ENCODE measurements around the gene TRIM7.

The TRIM7 gene

DNA sequence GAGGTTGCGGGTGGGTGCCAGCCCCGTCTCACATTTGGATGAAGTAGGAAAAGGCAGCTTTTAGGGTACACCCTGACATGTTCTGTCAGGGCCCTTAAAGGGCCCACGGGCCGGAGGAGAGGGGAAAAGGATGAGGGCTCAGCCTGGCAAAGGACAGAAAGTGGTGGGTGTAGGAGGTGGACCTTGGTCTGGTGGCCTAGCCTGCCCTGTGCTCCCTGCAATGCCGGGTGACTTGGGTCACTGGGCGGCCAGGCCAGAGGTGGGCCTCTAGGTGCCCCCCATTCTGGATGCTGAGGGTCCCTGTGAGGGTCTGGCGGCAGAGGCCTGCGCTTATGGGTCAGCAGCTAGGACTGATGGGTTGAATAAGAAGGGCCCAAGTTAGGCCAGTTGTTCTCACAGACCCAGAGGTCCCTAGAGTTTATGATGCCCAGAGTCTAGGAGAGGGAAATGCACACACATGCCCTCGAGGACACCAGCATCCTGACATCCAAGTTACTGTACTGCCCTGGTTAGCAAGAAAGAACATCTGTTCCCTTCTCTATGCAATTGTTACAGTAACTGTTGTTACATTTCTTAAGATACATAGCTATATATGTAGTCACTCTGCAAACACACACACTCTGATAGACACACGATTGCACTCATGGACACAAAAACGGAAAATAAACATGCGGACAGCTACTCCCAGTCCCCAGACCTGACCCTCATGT is 12.5 kb downstream of the TRIM7 start:
- Histone ChIP-seq H3K36me3 (ENCODE audit: control insufficient read depth, insufficient read depth, low read length) (no peaks in the 10 kb centered on the region), H3K9me3 (ENCODE audit: control insufficient read depth, low read length) (no peaks in the 10 kb centered on the region), H3K4me1 (ENCODE audit: control insufficient read depth, insufficient read depth, low read length) (no peaks in the 10 kb centered on the region), H3K27me3 (ENCODE audit: control insufficient read depth, insufficient read depth, low read length, poor library complexity, severe bottlenecking) (peaks cover 27% of the 10 kb centered on the region), H3K4me3 (ENCODE audit: insufficient read depth, low read depth, low read length) (peak overlapping the region; percentile 87), H3K27ac (ENCODE audit: insufficient read depth, low read depth, low read length, poor library complexity, severe bottlenecking) (no peak overlapping the region)
- WGBS, 2 experiments = 70 to 74% methylated on average over 12 of the region's 12 CpGs

DNA sequence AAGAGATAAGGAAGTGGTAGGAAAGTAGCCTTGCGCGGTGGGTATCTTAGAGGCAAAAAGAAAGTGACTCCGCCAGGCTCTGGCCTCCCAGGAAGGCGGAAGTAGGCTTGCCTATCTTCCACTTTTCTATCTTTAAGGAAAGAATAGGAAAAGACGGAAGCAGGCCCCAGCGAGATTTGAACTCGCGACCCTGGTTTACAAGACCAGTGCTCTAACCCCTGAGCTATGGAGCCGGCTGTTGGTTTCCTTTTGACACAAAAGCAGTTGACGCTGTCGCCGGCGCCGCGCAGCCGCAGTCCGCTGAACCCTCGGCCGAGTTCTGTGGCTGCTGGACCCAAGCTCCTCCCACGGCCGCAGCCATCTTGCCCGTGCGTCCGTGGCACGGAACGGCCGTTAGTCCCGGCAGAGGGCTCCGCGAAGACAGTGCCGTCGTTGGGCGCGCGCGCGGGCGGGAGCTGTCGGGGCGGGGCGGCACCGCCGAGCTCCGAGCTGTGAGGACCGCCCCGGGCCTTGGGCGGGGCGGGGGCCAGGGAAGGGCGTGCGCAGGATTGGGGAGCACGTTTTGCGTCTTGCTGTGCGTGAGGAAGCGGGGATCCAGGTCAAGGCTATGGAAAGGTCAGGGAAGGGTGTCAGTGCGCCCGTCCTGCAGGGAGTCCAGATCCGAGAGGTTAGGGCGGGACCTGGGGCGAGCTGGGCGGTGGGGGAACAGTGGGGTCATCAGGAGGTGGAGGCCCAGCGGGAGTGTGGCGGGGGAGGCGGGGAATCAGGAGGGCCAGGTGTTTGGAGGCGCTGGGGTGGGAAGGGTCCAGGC is 13.3 kb downstream of the TRIM7 start:
- H3K4me3 ChIP-seq (ENCODE audit: insufficient read depth, low read depth, low read length) = peak overlapping the region; percentile 87
- H3K27ac ChIP-seq (ENCODE audit: insufficient read depth, low read depth, low read length, poor library complexity, severe bottlenecking) = no peak overlapping the region
- H3K4me1 ChIP-seq (ENCODE audit: control insufficient read depth, insufficient read depth, low read length) = no peaks in the 10 kb centered on the region
- H3K27me3 ChIP-seq (ENCODE audit: control insufficient read depth, insufficient read depth, low read length, poor library complexity, severe bottlenecking) = peaks cover 27% of the 10 kb centered on the region
- H3K36me3 ChIP-seq (ENCODE audit: control insufficient read depth, insufficient read depth, low read length) = no peaks in the 10 kb centered on the region
- H3K9me3 ChIP-seq (ENCODE audit: control insufficient read depth, low read length) = no peaks in the 10 kb centered on the region
- WGBS, 2 experiments = 1% methylated on average over 64 of the region's 64 CpGs

DNA sequence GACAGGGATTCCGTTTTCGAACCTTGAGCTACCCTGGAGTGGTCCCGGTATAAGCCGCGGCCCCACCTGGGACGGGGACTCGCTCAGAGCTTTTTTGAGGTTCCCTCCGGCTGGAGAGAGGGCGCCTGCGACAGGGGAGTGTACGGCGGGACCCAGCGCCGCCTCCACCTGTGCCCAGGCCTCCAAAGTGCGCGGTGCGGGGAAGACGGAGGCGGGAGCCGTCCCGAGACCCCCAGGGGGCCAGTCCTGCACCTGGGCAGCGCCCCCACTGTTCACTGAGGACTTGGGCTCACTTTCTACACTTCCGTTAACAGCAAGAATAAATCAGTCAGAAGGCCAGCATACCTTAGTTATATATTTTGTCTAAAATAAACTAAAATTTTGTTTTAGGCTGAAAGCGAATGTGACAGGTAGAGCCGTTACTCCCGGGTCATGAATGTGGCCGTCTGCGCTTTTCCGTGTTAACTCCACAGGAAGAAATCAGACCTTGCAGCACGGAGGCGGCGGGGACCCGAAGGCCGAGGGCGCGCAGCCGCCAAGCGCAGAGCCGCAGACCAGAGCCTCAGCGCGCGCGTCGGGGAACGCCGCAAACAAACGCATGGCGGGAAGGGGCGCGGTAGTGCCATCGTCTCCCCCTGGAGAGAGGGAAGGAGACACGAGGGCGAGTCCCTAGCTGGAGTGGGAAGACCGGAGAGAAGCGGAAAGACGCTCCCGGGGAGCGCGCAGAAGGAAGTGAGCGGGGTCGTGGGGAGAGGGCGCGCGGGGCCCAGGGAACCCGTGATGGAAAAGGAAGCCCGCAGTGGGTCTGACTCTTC is 14.1 kb downstream of the TRIM7 start:
- Histone ChIP-seq H3K4me3 (ENCODE audit: insufficient read depth, low read depth, low read length) (peak overlapping the region; percentile 87), H3K36me3 (ENCODE audit: control insufficient read depth, insufficient read depth, low read length) (no peaks in the 10 kb centered on the region), H3K27me3 (ENCODE audit: control insufficient read depth, insufficient read depth, low read length, poor library complexity, severe bottlenecking) (peaks cover 27% of the 10 kb centered on the region), H3K27ac (ENCODE audit: insufficient read depth, low read depth, low read length, poor library complexity, severe bottlenecking) (no peak overlapping the region), H3K4me1 (ENCODE audit: control insufficient read depth, insufficient read depth, low read length) (no peaks in the 10 kb centered on the region), H3K9me3 (ENCODE audit: control insufficient read depth, low read length) (no peaks in the 10 kb centered on the region)
- 1% methylated on average over 66 of the region's 66 CpGs for WGBS, 2 experiments

DNA sequence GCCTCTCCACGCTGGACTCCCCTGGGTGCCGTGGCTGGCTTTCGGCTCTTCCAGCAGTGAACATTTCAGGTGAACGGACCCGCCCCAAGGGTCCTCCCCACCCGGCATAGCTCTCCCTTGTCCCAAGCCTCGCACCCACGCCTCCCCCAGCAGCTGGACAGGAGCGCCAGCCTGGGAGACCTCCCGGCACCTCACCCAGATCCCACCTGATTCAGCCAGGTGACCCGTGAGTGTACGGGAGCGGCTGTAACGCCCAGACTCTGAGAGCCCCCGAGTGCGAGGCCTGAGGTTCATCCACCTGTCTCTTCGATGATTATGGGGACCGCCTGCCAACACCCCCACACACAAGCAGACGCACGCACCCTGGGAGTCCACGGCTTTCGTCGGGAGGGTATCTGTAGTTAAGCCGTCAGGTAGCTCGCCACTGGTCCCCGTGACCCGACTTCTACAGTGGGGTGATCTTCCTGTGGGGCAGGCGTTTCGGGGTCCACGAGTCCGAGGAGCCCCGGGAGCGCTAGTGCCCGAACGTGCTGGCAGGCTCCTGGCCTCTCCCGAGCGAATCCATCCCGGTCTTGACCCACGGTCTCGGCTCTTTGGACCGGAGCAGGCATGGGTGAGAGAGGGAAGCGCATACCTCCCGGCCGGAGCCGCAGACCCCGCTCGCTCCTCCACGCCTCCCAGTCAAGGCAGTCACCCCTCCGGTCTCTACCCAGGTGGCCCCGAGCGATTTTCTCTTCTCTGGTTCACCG is 14.9 kb downstream of the TRIM7 start:
- WGBS, 2 experiments = 3% methylated on average over 52 of the region's 52 CpGs
- peak overlapping the region; percentile 87 for H3K4me3 ChIP-seq (ENCODE audit: insufficient read depth, low read depth, low read length)
- H3K4me1 ChIP-seq (ENCODE audit: control insufficient read depth, insufficient read depth, low read length) = no peaks in the 10 kb centered on the region
- H3K27me3 ChIP-seq (ENCODE audit: control insufficient read depth, insufficient read depth, low read length, poor library complexity, severe bottlenecking) = peaks cover 27% of the 10 kb centered on the region
- H3K9me3 ChIP-seq (ENCODE audit: control insufficient read depth, low read length) = no peaks in the 10 kb centered on the region
- no peak overlapping the region for H3K27ac ChIP-seq (ENCODE audit: insufficient read depth, low read depth, low read length, poor library complexity, severe bottlenecking)
- no peaks in the 10 kb centered on the region for H3K36me3 ChIP-seq (ENCODE audit: control insufficient read depth, insufficient read depth, low read length)

DNA sequence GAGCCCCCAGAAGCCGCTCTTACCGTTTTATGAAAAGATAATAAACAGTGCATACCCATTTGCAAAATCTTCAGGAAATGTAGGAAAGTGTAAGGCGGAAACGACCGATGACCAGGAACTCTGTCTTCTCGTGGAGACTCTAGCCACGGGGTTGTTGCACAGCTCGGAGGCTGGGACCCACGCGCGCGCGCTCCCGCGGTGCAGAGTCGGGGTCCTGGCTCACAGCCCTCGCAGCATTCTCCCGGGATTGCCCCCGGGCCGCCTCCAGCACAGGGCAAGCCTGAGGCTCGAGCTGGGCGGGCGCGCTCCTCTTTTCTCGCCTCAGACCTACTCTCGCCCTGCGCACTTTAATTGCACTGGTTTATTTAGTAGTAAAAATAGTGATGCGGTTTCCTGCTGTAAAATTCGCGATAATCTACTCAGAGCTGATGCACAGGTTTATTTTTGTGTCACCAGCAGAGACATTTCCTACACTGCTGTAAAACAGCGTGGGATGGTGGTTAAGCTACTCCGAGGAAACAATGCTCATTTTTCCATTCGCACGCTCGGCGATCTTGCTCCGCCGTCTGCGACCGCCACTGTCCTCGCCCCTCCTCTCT is 15.5 kb downstream of the TRIM7 start:
- 1% methylated on average over 40 to 41 of the region's 41 CpGs for WGBS, 2 experiments
- peak overlapping the region; percentile 87 for H3K4me3 ChIP-seq (ENCODE audit: insufficient read depth, low read depth, low read length)
- no peaks in the 10 kb centered on the region for H3K36me3 ChIP-seq (ENCODE audit: control insufficient read depth, insufficient read depth, low read length)
- H3K9me3 ChIP-seq (ENCODE audit: control insufficient read depth, low read length) = no peaks in the 10 kb centered on the region
- H3K27ac ChIP-seq (ENCODE audit: insufficient read depth, low read depth, low read length, poor library complexity, severe bottlenecking) = no peak overlapping the region
- H3K4me1 ChIP-seq (ENCODE audit: control insufficient read depth, insufficient read depth, low read length) = no peaks in the 10 kb centered on the region
- H3K27me3 ChIP-seq (ENCODE audit: control insufficient read depth, insufficient read depth, low read length, poor library complexity, severe bottlenecking) = peaks cover 27% of the 10 kb centered on the region

DNA sequence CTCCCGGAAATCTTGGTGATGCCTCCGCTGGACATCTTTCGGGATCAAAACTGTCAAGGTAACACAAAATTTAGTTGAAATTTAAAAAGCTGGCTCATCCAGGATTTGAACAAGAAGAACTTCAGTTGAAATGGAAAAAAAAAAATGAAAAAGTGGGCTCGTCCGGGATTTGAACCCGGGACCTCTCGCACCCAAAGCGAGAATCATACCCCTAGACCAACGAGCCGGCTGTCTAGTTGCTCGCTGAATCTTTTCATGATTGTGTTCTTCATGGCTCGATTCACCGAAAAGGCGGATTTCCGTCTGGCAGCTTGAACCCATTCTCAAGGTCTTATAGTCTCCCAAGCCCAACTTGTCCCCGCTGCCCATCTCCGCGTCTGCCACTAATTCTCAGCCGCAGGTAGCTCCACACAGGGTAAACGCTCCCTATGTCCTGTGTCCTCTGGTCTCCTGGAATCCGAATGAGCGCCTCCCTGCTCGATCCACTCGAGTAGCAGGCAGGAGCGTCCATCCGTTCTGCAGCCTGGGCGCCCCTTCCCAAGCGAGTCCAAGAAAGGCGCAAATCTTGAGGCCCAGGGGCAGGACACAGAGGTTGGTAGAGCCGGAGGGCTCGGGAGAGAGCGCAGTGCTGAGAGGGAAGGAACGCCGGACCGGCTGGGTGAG is 16.2 kb downstream of the TRIM7 start:
- no peaks in the 10 kb centered on the region for H3K4me1 ChIP-seq (ENCODE audit: control insufficient read depth, insufficient read depth, low read length)
- peaks cover 27% of the 10 kb centered on the region for H3K27me3 ChIP-seq (ENCODE audit: control insufficient read depth, insufficient read depth, low read length, poor library complexity, severe bottlenecking)
- WGBS, 2 experiments = 0% methylated on average over 35 of the region's 35 CpGs
- H3K4me3 ChIP-seq (ENCODE audit: insufficient read depth, low read depth, low read length) = peak overlapping the region; percentile 87
- no peak overlapping the region for H3K27ac ChIP-seq (ENCODE audit: insufficient read depth, low read depth, low read length, poor library complexity, severe bottlenecking)
- H3K36me3 ChIP-seq (ENCODE audit: control insufficient read depth, insufficient read depth, low read length) = no peaks in the 10 kb centered on the region
- H3K9me3 ChIP-seq (ENCODE audit: control insufficient read depth, low read length) = no peaks in the 10 kb centered on the region

DNA sequence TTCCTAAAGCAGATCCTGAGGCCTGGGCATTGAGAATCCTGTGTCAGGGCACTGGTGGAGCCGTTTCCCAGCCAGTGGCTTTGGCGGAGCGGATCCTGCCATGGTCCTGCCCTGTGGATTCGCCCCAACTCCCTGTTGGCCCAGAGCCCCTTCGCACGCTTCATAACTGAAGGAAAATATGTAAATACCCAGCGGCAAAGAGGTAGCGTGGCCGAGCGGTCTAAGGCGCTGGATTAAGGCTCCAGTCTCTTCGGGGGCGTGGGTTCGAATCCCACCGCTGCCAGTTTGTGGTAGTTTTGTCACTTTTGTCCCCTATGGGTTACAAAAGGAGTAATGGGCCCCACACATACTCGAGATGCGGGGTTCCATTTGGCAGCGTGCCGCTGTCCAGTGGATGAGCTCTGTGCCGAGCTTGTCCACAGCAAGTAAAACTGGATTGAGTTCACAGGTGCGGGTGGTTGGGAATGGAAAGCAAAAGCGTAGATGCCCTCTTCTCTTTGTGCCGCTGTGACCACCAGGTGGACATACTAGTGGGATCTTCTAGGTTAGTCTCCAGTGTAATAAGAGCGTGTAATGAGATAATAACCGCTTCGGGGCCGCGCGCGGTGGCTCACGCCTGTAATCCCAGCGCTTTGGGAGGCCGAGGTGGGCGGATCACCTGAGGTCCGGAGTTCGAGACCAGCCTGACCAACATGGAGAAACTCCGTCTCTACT is 17.3 kb downstream of the TRIM7 start:
- Histone ChIP-seq H3K27ac (ENCODE audit: insufficient read depth, low read depth, low read length, poor library complexity, severe bottlenecking) (peak overlapping the region; percentile 36), H3K4me1 (ENCODE audit: control insufficient read depth, insufficient read depth, low read length) (no peaks in the 10 kb centered on the region), H3K36me3 (ENCODE audit: control insufficient read depth, insufficient read depth, low read length) (no peaks in the 10 kb centered on the region), H3K4me3 (ENCODE audit: insufficient read depth, low read depth, low read length) (peak overlapping the region; percentile 87), H3K27me3 (ENCODE audit: control insufficient read depth, insufficient read depth, low read length, poor library complexity, severe bottlenecking) (peaks cover 27% of the 10 kb centered on the region), H3K9me3 (ENCODE audit: control insufficient read depth, low read length) (no peaks in the 10 kb centered on the region)
- WGBS, 2 experiments = 2% methylated on average over 37 of the region's 37 CpGs

DNA sequence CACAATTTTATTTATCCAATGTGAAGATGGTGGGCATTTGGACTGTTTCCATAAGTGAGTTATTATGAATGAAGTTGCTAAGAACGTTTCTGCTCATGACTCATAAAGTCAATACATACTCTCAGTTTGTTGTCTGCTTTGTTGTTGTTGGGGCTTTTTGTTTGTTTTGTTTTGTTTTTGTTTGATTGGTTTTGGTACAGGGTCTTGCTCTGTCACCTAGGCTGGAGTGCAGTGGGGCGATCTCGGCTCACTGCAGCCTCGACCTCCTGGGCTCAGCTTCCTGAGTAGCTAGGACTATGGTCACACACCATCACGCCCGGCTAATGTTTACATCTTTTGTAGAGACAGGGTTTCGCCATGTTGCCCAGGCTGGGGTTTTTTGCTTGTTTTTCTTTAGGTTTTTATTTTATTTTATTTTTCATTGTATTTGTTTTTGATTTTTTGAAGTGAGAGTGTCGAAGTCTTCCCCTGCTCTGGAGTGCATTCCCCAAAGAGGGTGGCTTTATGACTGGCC is 18.0 kb downstream of the TRIM7 start:
- Histone ChIP-seq H3K4me1 (ENCODE audit: control insufficient read depth, insufficient read depth, low read length) (no peaks in the 10 kb centered on the region), H3K27ac (ENCODE audit: insufficient read depth, low read depth, low read length, poor library complexity, severe bottlenecking) (no peak overlapping the region), H3K27me3 (ENCODE audit: control insufficient read depth, insufficient read depth, low read length, poor library complexity, severe bottlenecking) (peaks cover 27% of the 10 kb centered on the region), H3K9me3 (ENCODE audit: control insufficient read depth, low read length) (no peaks in the 10 kb centered on the region), H3K36me3 (ENCODE audit: control insufficient read depth, insufficient read depth, low read length) (no peaks in the 10 kb centered on the region), H3K4me3 (ENCODE audit: insufficient read depth, low read depth, low read length) (peak overlapping the region; percentile 87)
- WGBS, 2 experiments = 41 to 50% methylated on average over 8 of the region's 8 CpGs
